HG03354 (cell line): ENCODE measurements around the gene NACC2.
"Not testable (repeated sequence)": the region's sequence is repeated elsewhere in the genome, so short reads cannot be mapped to it uniquely, and the experiment has no call there.

Experiments
- ATAC-seq: cut with Tn5 transposase; IDR thresholded peaks from one replicate; pipeline ENCODE4 v1.9.1; 2021; ENCODE audit warnings: mild to moderate bottlenecking; ENCODE audit not compliant: unreplicated experiment, poor library complexity, severe bottlenecking

NACC2 gene

GRCh38 chr9:136112541-136112940 is 17.5 kb upstream of the NACC2 start:
- ATAC-seq, result no peak

GRCh38 chr9:136111910-136112309 is 16.8 kb upstream of the NACC2 start:
- no peak for ATAC-seq

DNA sequence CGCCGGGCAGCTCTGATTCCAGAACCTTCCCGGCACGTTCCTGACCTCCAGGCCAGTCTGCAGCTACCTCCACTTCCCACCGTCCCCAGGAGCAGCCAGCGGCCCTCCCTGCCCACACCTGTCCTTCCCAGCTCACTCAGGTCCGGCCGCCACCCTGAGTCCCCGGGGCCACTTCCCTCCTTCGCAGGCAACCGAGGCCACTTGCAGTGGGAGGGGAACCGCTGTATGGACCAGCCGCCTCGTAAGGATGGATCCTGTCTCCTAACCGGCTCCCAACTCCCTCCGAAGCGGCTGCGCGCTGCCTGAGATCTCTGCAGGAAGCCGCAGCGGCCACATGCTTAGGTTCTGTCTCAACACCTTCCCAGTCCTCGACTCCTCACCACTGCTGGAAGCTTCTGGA is 16.1 kb upstream of the NACC2 start:
- no peak for ATAC-seq

DNA sequence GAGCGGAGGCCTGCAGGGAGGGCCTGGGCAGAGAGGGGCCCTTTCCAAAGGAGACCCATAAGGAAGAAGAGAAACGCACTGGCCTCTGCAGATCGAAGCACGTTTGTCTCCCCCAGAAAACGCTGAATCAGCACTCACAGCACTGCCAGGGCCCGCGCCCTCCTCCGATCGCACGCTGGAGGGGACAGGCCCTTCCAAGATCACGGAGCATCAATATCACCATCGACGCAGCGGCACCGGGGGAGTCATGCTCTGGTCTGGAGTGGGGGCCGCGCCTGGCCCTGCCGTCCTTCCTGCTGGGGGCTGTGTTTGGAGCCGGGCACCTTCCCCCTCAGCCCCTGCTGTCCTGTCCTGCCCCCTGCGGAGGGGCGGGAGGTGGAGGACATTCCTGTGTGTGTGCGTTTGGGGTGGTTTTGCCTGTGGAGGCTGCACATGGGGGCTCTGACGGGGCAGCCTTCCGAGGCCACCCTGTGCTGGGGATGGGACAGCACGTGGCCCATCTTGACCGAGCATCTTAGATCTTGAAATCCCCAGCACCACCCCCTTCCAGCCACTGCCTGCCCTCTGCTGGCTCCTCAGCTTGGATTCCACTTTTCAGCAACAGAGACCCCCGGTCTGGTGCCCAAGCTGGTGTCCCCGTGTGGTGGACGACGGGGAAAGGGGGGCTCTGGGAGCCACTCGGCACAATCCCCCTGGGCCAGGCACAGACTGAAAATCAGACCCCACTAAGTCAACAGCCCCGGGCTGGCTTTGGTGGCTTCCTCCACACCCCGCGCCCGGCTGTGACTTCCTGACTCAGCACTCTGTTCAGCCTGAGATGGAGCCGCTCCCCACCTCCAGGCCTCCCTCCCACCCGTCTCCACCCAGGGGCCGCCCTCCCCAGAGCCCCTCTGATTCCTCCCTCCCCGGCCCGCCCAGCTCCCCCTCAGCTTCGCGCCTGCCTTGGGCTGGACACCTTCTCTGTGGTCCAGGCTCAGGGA is 15.3 kb upstream of the NACC2 start:
- ATAC-seq, result peak; percentile 1

DNA sequence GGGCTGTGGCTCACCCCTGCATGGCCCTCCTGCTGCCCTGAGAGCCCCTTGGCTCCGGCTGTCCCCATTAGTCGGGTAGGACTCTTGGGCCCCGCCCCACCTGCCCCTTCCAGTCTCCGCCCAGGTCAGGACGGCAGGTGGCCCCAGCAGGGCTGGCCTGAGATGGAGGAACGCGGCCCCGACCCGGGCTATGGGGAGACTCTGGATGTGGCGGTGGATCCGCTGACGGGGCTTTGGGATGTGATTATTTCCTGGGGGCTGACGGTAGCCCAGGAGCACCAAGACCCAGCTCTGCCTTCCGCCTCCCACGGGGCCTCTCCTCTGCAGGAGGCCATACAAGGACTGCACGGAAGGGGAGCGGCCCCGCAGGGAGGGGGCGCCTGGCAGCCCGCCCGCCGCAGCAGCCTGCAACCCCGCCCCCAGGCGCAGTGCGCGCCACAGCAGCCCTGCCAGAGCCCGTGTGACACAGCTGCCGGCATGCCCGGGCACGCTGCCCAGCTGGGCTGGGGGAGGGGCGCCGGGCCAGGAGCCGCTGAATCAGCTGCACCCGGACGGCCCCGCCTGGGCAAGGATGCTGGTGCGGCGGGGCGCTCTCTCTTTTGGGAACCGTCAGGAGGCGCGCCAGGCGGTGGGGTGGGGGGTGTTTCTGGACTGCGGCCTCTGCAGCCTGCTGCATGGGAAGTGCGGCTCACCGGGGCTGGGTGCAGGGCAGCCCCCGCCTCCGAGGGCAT is 14.4 kb upstream of the NACC2 start:
- ATAC-seq, result peak; percentile 76

GRCh38 chr9:136108648-136109266 is 13.7 kb upstream of the NACC2 start:
- no peak for ATAC-seq

GRCh38 chr9:136107953-136108647 is 13.0 kb upstream of the NACC2 start:
- ATAC-seq, result no peak

DNA sequence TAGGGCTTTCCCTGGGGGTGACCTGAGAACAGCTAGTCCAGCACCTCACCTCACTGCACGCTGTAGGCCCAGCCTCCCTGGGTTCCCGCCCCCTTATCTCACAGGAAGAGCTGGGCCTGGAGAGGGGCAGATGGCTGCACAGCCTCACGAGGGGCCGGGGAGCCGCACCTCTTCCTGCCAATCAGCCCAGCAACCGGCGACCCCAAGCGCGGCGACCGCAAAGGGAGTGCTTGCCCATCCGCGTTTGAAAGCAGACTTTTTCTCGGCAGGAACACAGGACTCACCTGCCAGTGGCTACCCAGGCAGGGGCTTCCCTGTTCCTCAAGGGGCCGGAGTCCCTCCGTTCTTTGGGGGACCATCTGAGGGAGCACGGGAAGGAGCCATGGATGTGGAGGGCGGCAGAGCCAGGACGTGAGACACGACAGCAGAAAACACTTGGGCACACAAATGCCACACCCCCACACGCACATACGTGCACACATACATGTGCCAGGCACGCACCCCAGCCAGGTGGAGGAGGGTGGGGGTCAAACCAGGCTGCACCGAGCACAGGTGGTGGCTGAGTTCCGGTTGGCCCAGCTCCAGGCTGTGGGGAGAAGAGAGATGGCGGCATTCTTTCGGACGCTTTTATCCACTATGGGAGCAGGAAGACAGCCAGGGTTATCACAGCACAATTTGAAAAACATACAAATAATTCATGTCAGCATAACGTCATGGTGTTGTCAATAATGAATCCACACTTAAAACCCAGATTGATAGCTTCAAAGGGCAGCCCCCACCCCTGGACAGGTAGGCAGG is 12.3 kb upstream of the NACC2 start:
- no peak for ATAC-seq

- ATAC-seq, result no peak
These were observed 10.5 kb upstream of the NACC2 start for GRCh38 chr9:136105398-136106135.

- ATAC-seq, result no peak
These were observed 9.8 kb upstream of the NACC2 start for GRCh38 chr9:136104916-136105315.

- ATAC-seq, result no peak
These were observed 9.4 kb upstream of the NACC2 start for GRCh38 chr9:136104488-136104800.

GRCh38 chr9:136103651-136104487 is 8.8 kb upstream of the NACC2 start:
- ATAC-seq, result no peak

GRCh38 chr9:136101615-136102074 is 6.6 kb upstream of the NACC2 start:
- not testable (repeated sequence) for ATAC-seq

GRCh38 chr9:136100700-136101614 is 5.9 kb upstream of the NACC2 start:
- ATAC-seq, result no peak

DNA sequence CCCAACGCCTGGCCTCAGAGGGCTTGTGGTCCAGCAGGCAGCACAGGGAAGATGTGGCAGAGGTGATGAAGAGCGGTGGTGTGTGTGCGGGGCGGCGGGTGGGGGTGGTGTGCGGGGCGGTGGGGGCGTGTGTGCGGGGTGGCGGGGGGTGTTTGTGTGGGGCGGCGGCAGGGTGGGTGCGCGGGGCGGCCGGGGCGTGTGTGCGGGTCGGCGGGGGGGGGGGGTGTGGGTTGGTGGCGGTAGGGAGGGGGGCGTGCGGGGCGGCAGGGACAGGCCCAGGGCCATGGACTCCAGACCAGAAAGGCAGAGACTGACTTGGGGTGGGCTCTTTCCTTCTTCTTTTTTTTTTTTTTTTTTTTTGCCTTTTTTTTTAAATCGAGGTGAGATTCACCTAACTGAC is 4.5 kb upstream of the NACC2 start:
- no peak for ATAC-seq

- no peak for ATAC-seq
These were observed 3.8 kb upstream of the NACC2 start for GRCh38 chr9:136098844-136099243.

DNA sequence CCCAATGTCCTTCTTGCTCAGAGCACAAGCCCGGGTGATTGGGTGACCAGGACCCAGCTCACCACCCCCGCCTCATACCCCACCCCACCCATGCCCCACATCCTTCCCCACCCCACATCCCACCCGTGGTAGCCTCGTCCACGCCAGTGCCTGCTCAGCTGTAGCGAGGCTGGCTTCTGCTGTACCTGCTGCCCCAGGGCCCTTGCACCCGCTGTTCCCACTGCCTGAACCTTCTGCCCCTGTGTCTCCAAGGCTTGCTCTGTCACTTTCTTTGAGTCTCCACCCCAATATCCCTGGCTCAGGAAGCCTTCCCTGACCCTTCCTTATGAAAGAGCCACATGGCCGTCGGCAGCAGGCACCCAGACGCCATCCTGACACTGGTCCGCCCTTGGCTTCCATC is 3.1 kb upstream of the NACC2 start:
- ATAC-seq, result no peak
